Measurements from ENCODE around the gene MYO16.

MYO16 gene

DNA sequence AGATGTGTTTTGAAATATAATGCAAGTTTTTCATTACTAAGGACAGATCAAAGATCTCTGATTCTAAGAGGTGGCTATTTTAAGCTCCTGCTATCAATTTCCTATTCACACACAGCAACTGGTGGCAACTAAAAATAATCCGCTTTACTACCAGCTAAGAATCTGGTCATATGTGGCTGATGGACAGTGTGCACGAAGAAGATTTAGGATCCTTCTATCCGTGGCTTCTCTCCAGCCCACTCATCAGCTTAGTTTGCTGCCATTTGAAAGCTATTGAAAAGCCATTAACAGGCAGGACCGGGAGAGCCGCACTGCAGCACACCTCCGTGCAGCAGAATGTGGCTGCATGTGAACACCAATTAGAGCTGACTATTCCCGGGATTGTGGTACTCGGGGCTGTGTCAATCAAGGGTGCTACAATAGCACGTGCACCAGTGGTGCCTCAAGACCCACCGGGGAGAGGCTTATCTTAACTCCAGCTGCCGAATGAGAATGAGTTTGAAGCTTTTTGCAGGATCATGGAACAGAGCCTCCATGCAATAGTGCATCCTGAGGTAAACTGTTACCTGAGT is at the start of gene MYO16:
Gene MYO16 (plus strand): TSS at position 431 of the 572 bp plus-strand sequence. CDS start 234 bp downstream, outside the sequence.
- no peak for DNase-seq

DNA sequence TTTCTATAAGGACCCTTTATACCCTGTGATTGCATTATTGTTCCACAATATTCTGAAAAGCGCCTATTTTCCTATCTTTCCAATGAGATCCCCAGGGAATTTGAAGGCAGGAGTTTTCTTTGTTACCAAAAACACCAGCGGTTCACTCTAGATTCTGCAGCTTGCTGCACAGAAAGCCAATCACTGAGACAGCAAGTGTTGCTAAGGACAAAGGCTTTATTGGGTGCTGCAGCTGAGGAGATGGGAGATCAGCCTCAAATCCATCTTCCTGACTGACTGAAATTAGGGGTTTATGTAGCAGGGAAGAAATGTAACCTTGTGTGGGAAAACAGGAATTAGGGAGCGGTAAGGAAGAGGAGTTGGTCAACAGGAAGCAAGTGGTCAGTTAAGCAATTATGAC is 42.6 kb upstream of the MYO16 start:
- DNase-seq: no peak

DNA sequence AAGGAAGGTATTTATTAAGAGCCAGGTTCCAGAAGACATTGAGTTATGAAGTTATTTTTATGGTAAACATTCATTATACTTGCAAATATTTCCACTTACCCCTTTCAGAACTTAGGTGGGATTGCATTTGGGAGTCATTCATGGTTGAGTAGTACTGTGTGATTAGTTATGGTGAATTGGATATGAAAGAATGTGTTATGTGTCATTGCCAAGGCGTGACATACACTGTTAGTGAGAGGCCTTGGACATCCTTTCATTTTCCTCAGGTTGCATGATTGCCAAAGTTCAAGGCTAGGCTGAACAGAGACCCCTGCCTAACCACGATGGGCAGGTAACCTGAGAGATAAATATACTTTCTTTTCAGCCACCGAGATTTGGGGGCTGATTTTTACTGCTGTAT is 40.9 kb upstream of the MYO16 start:
- DNase-seq: no peak

DNA sequence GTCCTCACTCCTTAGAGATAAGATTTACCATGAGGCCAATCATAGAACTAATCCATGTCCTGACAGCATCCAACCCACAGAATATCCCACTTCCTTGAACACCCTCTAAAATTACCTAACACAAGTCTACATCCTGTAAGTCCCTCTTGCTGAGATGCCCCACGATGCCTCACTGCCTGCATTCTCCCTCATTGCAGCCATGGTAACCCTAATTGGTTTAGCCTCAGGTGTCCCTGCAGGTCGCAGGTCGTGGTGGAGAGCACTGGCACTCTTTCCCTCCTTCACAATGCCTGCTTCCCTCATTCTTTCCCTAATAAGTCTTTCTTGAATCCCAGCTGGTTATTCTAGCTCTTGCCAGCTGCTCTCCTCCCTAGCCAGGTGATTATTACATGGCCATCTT is 35.3 kb upstream of the MYO16 start:
- DNase-seq: no peak

DNA sequence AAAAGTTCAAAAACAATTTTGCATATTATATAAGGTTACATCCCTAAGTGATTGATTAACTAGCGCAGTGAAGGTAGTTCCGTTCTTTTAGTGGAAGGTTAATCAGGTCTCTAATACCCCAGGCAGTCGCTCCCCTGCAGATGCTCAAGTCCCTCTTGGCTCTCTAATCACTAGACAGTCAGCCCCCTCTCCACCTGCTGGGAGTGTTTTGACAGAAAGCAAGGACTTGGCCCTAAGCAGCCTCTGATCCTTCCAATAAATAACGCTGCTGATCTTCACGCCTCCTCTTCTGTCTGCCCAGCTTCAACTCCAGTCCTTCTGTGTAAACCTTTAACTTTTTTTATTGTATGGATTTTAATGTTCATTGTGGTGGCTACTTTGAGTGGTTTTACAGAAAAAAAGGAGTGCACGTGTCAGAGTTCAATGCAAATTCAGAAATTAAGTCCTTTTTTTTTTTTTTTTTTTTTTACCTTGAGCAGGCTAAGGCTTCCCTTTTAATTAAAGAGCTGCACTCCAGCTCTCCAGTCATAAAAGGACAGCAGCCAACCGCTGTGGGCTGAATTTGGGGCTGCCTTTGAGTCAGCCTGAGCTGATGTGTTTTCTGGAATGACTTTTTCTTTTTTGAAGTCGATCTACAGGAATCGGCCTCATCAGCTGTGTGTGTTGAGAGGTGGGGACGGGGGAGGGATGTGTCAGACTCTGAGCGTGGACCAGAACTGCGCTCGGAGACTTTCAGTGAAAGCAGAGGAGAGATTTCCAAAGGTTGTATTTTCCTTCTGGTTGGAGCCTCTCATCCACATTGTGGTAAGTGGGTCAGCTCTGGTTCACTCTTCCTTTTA is 33.8 kb upstream of the MYO16 start:
- no peak for DNase-seq

DNA sequence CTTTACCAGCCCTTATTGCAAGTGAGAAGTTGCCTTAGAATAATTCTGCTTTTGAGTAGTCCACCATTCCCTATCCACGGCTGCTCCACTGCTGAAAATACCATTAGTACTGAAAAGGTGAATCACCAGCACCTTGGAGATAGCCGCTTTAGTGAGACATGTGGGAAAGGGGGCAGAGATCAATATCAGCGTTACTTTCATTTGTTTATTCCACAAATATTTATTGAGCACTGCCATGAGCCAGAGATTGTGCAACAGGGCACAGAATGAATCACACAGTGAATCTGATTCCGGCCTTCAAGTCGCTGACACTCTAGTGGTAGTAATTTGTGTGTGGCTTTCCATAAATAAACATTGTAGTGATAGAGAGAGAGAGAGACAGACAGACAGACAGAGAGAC is 31.5 kb upstream of the MYO16 start:
- peak; percentile 1 for DNase-seq

DNA sequence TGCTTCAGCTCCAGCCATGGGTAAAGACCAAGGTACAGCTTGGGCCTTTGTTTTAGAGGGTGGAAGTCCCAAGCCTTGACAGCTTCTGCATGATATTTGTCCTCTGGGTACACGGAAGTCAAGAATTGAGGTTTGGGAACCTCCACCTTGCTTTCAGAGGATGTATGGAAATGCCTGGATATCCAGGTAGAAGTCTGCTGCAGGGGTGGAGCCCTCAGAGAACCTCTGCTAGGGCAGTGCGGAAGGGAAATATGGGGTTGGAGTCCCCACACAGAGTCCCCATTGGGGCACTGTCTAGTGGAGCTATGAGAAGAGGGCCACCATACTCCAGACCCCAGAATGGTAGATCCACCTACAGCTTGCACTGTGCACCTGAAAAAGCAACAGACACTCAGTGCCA is 23.0 kb upstream of the MYO16 start:
- DNase-seq: no peak

DNA sequence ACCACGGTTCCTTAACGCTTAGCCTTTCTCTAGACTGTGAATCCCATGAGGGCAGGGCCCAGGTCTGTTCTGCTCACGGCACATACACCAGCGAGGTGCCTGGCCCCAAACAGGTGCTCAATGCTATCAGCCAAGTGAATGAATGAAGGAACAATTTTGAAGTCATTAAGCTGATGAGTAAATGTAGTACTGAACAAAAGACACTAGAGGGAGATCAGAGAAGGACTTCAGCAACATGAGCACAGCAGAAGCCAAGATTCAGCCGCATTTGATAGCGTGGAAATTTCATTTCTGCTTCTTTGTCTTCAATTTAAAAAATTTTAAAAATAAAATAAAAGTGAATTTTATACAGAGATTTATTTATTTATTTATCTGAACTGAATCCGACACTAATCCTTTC is 20.1 kb upstream of the MYO16 start:
- peak; percentile 8 for DNase-seq

DNA sequence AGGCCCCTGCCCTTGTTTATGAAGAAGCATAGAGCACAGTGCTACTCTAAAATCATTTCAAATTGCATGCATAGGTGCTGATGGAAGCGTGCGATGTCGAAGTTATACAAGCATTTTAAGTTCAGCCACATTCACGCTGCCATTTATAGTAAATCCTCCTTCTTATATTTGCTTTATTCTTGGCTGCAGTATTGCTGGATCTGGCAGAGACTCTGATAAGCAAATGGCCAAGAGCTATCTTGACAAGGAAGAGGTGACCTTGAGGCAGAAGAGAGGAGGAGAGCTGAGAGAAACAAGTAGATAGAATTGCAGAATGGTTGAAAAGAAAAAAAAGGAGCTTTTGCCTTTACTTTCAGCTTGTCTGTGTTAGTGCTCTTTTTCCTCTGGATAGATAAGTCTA is 18.9 kb upstream of the MYO16 start:
- DNase-seq: no peak

DNA sequence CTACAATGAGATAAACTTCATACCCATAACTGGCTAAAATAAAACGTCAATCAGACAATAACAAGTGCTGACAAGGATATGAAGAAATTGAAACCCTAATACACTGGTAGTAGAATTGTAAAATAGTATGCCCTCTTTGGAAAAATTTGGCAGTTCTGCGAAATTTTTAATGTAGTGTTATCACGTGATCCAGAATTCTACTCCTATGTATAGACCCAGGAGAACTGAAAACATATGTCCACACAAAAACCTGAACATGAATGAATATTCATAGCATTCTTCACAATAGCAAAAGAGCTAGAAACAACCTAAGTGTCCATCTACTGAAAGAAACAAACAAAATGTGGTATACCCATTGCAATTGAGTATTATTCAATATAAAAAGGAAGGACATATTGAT is 14.2 kb upstream of the MYO16 start:
- DNase-seq: no peak

DNA sequence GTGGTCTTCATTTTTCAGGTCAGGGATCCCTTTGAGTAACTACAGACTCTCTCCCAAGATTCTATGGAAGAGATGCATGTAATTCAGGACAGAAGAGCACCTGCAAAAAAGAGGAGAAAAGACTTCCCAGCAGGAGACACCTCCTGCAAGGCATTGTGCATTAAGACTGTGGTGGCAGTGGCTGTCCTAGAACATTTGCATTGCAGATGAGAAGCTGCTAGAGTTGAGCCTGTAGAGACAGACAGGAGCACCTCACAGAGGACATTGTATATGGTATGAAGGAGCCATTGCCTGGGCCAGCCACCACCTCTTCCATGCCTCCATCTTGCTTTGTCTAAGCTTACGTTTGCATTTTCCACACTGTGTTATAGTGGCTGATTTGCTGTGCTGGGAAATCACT is 11.2 kb upstream of the MYO16 start:
- DNase-seq: no peak

DNA sequence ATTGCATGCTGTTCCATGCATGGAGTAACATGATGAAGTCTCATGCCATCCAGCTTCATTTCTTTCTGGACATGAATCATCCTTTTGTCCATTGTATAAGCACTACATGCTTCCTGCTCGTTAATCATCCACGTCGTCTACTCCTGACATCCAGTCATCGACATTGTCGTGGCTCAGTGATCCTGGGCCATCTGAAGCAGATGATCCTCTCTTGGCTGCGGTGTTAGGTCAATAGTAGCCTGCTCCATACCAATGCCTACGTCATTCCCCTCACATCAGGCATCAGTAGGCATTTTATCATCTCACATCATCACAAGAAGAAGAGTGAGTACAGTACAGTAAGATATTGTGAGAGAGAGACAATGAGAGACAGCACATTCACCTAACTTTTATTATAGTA is 7.9 kb upstream of the MYO16 start:
- no peak for DNase-seq

DNA sequence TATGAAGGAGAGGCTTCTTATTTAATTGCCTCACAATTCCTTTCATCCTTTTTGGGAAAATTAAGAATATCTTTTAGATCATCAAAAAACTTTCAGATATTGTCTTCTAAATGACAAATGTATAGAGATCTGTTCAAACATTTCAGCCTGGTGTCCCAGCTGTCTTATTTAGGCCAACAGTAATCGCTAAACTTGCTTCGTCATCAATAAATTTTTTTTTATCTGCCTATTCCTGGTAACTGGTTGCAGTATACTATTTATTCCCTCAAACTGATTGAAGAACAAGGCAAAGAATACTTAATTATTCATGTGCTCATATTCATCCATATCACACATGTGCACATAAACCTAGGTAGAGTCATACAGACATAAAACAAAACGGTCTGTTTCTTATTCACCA is 5.3 kb upstream of the MYO16 start:
- DNase-seq: no peak

DNA sequence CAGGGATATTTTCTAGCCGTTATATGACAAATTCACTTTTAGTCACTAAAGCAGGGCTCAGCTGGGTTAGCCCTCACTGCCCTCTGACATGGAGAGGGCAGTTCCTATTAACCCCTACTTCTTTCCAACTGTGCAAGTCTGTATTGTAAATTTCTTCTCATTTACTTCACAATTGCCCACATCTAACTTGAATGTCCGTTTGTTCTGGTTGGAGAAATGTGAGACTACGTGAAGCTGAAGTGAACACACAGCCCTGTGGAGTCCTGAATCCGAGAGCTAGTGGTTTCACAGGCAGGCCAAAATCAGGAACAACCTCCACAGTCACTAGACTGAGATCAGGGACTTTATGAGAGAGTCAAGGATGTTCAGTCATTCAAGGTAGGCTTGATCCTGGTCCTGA is 4.4 kb upstream of the MYO16 start:
- DNase-seq: no peak

DNA sequence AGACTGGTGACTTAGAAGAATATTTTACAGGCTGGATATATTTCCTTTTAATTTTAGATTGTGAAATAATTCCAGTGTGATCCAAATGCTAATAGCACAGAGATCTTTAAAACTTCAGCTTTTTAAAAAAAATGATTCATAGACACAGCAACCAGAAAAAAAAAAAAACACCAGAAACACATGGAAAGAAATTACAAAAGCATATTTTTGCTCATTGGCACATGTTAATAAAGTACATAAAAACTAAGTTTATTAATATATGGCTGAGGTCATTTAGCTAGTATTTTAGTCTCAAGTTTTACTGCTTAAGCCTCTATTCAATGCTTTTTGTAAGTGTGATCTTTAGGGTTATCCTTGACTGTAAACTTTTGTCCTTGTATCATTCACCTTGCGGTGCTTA is 577 bp downstream of the MYO16 start:
- no peak for DNase-seq

DNA sequence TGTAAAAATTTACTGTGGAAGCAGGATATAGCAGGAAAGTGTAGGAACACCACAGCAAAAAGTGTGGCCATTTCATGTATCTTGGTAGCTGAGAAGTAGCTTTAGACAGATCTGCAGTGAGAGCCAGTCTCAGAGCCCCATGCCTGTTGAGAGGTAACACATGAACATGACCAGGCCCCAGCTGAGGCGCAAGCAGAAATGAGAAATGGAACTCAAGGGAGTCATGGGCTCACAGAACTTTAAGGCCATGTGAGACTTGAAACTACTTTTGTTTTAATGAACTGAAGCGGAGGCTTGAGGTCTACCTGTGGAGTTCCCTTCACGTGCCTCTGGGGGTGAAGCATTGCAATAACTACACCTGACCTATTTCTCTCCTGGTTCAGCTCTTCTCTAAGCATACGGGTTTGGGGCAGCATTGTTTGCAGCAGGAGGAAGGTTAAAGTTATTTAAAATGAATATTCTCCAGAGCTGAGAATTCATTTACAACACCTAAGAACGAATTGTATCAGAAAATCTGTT is 3.3 kb downstream of the MYO16 start:
- DNase-seq: no peak

DNA sequence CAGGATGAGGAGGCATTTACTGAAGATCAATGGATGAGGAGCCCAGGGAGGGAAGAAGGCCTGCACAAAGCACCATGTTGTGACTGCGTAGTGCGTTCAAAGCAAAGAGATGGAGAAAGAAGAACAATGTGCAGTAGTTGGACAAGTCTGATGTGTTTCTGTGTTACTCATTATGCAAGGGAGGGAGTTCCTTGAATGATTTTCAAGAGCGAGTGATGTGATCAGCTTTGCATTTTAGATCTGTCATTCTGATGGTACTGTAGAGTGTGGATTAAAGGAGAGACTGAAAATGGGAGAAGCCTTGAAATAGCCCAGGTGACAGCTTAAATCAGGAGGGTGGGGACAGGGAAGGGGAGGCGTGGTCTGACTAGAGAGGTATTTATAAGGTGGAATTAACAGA is 9.5 kb downstream of the MYO16 start:
- no peak for DNase-seq

DNA sequence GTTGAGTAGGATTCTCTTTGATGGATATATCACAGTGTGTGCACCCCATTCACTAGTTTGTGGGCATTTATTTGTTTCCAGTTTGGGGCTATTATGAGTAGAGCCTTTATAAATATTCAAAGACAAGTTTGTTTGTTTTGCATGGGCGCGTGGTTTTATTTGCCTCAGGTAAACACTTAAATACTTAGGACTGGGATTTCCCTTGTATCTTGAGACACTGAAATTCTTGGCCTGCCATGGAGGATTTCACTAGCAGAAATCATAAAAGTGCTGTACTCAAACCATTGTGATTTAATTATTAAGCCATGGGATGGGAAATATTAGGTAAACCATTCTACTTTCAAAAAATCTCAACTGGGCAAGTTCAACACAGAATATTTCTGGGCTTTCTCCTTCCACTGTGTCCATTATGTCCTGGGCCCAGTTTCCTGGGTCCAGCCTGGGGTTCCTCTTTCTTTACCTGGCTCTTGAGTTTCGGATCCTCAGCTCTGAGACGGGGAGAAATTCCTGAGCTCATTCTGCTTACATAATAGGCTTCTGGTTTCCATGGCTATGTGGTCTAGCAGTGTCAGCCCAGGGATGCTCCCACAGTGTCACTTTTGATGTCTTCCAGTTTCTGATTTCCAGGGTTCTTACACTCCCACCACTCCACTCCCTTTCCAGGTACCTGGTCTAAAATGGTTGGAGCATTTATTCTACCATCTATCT is 14.4 kb downstream of the MYO16 start:
- DNase-seq: no peak

DNA sequence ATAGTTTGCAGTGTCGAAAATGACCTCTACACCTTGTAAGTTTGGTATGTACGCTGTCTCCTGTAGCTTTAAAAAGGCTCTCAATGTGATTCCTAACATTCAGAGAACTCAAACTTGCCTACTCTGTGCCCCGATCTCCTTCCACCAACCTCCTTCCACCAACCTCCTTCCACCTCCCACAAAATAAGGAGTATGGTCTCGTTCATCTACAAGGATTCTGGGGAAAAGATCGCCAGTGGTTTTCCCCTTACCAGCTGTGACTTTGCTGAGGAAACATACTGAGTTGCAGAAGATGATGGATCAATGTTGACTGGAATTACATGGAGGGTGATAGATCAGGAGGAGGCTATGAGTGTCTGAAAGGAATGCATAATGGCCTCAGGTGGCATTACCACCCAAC is 16.0 kb downstream of the MYO16 start:
- DNase-seq: no peak

DNA sequence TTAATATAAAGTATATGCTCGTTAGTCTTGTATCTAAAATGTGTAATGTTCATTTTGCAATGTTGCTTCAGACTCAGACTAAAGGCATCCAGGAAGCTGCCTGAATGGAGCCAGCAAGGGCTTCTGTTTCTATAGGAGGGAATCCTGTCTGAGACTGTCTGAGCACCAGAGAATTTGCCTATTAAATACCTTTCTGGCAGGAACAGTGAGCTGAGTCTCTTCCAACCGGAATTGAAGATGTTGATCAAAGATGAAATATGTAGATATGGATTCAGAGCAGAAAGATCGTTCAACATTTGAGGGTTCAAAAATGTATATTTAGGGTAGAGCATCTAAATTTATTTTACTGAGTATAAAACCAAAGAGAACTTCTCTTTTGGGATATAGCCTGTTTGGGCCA is 20.9 kb downstream of the MYO16 start:
- no peak for DNase-seq

DNA sequence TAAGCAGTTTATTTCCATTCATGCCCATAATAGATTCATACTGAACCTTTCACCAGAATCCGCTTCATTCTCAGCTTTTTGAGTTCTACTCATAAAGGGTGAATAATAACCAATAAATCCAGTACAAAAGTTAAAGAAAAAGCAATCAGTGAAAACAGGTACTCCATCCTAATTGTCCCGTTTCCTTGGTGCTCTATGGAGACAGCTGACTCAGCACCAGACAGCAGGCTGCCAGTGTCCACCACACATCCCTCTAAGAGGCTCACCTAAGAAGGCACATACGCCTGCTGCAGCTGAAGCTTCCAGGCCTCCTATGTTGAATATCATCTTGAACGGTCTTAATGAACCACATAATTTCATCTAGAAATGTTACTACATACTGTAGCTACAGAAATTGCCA is 27.3 kb downstream of the MYO16 start:
- DNase-seq: no peak

DNA sequence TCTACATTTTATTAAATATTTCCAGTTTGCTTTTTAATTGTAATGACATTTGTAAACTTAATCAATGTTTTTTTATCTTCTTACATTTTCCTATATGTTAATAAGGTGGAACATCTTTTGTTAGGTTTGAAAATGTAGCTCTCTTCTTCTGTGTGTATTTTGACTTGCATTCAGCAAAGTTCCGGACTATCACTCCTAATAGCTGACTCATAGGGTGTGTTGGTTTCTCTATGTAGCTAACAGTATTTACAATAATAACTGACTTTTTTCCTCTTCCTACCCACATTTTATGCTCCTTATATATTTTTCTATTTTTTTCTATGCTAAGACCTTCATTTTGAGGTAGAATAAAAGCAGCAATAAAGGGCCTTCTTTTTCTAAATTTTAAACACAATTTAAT is 28.1 kb downstream of the MYO16 start:
- no peak for DNase-seq

DNA sequence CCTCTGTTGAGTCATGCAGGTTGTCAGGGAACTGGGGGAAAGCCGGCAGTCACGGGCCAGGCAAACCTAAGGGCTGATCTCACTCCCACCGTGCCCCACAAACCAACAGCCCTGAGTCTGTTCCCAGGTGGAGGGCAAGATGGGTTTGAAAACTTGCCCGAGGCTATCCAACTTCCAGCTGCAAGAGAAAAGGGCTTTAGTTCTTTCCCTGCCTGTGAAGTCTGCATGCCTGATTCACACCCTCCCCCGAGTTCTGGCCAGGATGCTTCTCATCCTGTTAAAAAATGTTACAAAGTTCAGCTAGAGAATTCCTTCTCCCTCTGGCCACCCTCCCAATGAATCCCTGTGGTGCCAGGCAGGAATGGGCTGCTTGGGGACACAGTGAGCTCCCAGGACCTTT is 33.1 kb downstream of the MYO16 start:
- no peak for DNase-seq

DNA sequence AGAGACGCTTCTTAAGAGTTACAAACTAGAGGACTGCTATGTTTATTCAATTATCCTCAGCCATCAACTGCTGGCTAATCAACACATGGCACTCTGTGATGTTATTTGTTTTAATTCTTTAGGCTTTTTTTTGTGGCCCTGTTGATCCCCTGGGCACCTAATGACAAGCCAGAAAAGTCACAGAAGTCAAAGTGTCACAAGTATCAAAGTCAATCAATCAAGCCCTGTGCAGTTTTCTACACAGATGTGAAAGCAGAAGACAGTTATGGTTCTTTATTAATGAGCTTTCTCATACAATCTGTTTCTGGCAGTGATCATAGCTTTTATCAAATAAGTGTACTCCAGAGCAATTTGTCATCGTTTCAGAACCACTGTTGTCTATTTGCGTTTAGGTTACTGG is 34.3 kb downstream of the MYO16 start:
- DNase-seq: no peak
